GM19395 (cell line): Measurements from ENCODE around the gene NSRP1.
A peak's percentile ranks its signal among the peaks of the same experiment; 100 is the strongest.
"Not testable (repeated sequence)": the region's sequence is repeated elsewhere in the genome, so short reads cannot be mapped to it uniquely, and the experiment has no call there.

Experiments
- ATAC-seq: cut with Tn5 transposase; IDR thresholded peaks from one replicate; pipeline ENCODE4 v1.9.1; 2021; ENCODE audit warnings: mild to moderate bottlenecking, moderate library complexity; ENCODE audit not compliant: unreplicated experiment

Gene NSRP1

GRCh38 chr17:30176855-30177254 lies 60.2 kb downstream of the NSRP1 start:
- ATAC-seq, result no peak

GRCh38 chr17:30186761-30187160 lies 70.1 kb downstream of the NSRP1 start:
- ATAC-seq, result no peak

- no peak for ATAC-seq
Observed at GRCh38 chr17:30187573-30187972, 71.0 kb downstream of the NSRP1 start.

- ATAC-seq, result no peak
Observed at GRCh38 chr17:30188211-30188939, 71.8 kb downstream of the NSRP1 start.

GRCh38 chr17:30191072-30191471 lies 74.5 kb downstream of the NSRP1 start:
- ATAC-seq, result no peak

- no peak for ATAC-seq
Observed at GRCh38 chr17:30196504-30196903, 79.9 kb downstream of the NSRP1 start.

- ATAC-seq, result no peak
Observed at GRCh38 chr17:30197416-30197815, 80.8 kb downstream of the NSRP1 start.

- no peak for ATAC-seq
Observed at GRCh38 chr17:30199600-30199999, 83.0 kb downstream of the NSRP1 start.

- no peak for ATAC-seq
Observed at GRCh38 chr17:30200106-30200505, 83.5 kb downstream of the NSRP1 start.

- not testable (repeated sequence) for ATAC-seq
Observed at GRCh38 chr17:30200656-30201055, 84.0 kb downstream of the NSRP1 start.

- no peak for ATAC-seq
Observed at GRCh38 chr17:30203471-30203981, 86.9 kb downstream of the NSRP1 start.

GRCh38 chr17:30207655-30208054 lies 91.0 kb downstream of the NSRP1 start:
- no peak for ATAC-seq

GRCh38 chr17:30208214-30208613 lies 91.6 kb downstream of the NSRP1 start:
- ATAC-seq, result no peak

GRCh38 chr17:30209930-30210329 lies 93.3 kb downstream of the NSRP1 start:
- ATAC-seq, result no peak

- ATAC-seq, result no peak
Observed at GRCh38 chr17:30210366-30210765, 93.8 kb downstream of the NSRP1 start.

GRCh38 chr17:30210901-30211300 lies 94.3 kb downstream of the NSRP1 start:
- no peak for ATAC-seq

- ATAC-seq, result no peak
Observed at GRCh38 chr17:30211371-30211770, 94.8 kb downstream of the NSRP1 start.

GRCh38 chr17:30212750-30213149 lies 96.1 kb downstream of the NSRP1 start:
- peak; percentile 89 for ATAC-seq

- no peak for ATAC-seq
Observed at GRCh38 chr17:30217054-30217453, 100.4 kb downstream of the NSRP1 start.

- ATAC-seq, result no peak
Observed at GRCh38 chr17:30217746-30218245, 101.2 kb downstream of the NSRP1 start.

- no peak for ATAC-seq
Observed at GRCh38 chr17:30218799-30219198, 102.2 kb downstream of the NSRP1 start.

- no peak for ATAC-seq
Observed at GRCh38 chr17:30219315-30219714, 102.7 kb downstream of the NSRP1 start.

- ATAC-seq, result no peak
Observed at GRCh38 chr17:30219833-30220232, 103.2 kb downstream of the NSRP1 start.
